COLO668 (cell line): ENCODE results near the gene CA5B.
"Not testable (repeated sequence)": the region's sequence is repeated elsewhere in the genome, so short reads cannot be mapped to it uniquely, and the experiment has no call there.

Experiments used
- DNase-seq: peaks from one replicate; lab custom pipeline; 2025; ENCODE audit not compliant: unreplicated experiment; lab: John Stamatoyannopoulos, UW

The CA5B gene

DNA sequence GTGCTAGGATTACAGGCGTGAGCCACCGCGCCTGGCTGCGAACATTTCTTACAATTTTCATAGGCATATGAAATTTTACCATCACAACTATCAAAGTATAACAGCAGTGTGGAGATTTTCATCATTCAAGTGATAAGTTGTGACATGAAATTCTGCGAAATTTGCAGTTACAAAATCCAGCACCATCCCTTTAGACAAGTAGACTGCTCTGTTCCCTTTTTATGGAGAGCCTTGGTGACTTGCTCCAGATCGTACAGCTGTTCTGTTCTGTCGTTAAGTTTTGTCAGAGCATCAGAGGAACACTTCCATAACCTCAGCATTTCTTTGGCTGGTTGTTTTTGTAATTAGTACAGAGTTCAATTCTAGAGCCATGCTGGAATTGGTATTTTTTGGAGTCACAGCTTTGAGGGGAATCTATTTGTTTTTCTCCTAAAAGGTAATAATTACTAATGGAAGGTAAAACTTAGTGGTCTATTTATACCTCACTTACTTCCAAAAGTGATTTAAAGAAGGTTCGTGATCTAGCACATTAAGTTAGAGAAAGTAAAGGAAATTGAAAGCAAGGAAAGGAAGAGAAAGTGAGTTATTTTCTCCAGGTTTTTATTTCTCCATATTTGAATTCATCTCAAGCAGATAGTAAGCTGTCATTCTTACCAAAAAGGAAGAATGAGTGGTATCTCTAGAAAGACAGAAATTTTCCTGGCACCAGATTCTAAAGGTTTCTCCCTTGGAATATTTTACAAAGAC is 74.3 kb downstream of the CA5B start:
- DNase-seq: no peak

GRCh38 chrX:15813416-15813815 is 75.3 kb downstream of the CA5B start:
- no peak for DNase-seq

DNA sequence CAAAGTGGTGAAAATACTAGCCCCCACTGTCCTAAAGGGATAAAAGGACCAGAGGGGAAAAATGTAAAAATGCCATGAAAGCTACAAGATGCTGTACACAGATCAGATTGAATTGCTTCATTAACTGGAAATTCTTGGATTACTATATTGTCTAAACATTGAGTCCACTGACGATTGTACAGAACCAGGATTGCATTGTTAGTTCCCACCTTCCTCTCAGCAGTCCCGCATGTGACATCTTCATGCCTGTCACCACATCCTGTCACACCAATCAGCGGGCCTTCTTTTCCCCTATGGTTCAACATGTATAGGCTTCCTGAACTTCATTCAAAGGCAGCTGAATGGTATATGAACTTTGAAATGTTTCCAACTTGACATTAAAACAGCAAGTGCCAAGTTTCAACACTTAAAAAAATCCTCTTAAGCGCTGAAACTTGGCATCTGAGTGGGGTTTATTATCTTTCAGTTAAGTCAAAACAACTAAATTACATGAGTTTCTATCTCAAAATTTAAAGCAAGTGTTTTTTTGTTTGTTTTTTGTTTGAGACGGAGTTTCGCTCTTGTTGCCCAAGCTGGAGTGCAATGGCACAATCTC is 76.8 kb downstream of the CA5B start:
- DNase-seq: no peak

DNA sequence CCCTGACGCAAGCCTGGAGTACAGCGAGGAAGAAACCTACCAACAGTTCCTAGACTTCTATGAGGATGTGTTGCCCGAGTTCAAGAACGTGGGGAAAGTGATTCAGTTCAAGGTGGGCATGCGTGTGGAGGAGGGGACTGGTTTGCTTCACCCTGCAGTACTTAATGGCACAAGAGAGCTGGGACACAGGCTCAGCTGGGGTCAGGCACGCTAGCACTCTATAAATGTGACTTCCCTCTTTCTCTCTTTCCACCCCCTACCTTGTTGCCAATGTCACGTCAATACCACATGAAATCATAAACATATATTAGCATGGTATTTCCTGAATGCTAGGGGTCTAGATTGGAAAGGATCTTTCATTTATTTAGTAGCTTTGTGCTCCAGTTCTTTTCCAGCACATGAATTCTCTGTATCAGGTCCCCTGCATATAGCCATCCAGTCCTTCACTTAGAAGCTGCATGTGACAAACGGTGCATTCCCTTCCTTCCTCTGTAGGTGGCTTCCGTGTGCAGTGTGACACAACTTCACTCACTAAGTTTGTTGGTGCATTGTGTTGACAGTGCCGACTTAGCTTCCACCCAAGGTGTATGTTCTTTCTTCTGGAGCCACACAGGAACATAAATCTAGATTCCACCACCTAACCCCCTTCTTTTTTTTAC is 77.8 kb downstream of the CA5B start:
- DNase-seq: no peak

DNA sequence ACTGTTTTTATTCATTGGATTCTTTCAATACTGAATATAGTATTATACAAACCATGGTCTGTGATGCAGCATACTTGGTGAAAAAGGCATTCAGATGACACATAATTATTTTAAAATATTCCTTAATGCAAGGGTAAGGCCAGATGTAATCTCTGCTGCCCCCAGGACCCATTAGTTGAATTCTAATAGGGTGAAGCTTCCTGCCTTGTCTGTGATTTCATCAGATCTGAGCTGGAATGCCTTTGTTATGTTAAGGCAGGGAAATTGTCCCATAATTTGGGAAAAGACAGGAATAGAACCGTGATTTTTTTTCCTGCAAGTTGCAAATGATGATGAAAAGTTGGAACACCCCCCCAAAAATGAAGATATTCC is 78.4 kb downstream of the CA5B start:
- no peak for DNase-seq

DNA sequence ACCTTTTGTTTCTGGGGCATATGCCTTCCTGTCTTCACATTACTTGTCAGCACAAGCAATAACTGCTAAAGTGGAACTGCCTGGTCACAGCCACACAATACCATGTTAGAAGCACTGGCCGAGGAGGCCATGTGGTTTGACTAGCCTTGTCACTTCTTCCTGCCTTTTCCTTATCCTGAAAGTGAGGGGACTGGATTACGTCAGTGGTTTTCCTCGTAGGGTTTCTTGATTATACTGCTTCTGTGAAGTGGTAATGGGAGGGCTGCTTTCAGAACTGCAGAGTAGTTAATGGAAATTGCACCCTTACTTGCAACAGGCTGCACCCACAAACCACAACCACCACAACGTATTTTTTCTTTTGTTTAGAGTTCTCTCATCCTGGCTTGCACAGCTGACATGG is 78.8 kb downstream of the CA5B start:
- no peak for DNase-seq

GRCh38 chrX:15820106-15821073 is 82.3 kb downstream of the CA5B start:
- DNase-seq: no peak

DNA sequence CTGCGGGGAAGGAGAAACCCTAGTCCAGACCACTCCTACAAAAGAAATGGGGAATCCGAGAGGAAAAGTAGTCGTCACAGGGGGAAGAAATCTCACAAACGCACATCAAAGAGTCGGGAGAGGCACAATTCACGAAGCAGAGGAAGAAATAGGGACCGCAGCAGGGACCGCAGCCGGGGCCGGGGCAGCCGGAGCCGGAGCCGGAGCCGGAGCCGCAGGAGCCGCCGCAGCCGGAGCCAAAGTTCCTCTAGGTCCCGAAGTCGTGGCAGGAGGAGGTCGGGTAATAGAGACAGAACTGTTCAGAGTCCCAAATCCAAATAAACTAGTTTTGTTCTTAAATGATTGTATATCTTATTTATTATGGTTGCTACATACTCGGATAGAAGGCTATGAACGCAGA is 84.9 kb downstream of the CA5B start:
- no peak for DNase-seq

DNA sequence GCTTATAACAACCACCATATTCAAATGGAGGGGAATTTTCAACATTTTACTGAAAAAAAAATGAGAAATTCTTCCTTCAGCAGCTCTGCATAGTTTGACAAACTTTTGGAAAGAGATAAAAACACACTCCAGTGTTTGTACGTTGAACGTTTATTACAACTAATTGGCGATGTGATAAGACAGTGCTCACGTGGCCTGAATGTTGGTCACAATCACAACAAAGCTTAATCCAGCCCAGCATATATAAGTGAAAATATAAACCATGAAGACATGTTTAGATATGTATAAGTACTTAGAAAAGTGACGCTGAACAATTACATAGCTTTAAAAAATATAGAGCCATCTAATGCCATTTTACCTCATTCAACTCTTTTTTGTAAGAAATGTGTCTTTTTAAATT is 87.9 kb downstream of the CA5B start:
- no peak for DNase-seq

GRCh38 chrX:15829217-15829616 is 91.1 kb downstream of the CA5B start:
- no peak for DNase-seq

- not testable (repeated sequence) for DNase-seq
Measured at GRCh38 chrX:15831347-15831746, 93.3 kb downstream of the CA5B start.

GRCh38 chrX:15834053-15834452 is 96.0 kb downstream of the CA5B start:
- DNase-seq: no peak

DNA sequence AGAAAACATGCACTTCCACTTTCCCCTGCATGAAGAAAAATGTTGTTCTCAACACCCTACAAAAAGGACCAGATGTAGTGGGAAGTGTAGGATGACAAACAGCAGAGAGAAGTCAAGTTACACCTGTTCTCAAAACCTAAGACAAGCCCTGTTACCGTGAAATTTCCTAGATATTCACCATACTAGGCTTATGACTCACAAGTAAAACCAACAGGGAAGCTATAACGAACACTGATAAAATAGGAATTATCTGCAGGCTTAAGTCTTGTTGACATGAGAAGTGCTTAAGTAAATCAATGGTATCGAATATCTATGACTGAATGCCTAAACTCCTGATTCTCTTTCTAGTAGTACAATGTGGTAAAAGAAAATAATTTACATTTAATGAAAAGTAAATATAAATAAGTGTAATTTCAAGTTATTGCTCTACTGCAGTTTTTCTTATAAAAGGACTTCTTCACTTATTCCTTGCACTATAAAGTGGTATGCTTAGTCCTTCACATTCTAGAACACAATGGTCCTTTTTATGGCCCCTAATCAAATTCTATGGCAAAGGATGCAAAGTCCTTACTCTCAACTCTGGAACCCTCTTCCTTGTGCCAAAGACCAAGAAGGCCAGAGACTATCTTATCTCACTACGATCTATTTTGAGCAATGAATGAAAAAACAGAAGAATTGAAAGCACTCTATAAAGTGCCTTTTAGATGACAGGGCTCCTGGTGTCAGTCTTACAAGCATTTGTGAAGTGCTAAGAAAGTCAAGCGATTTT is 96.9 kb downstream of the CA5B start:
- no peak for DNase-seq
